ENCODE results near the gene SPATA18. TPM values are rescaled to one million over a fixed set of nuclear protein-coding genes. Genes with fewer than 3 reads are reported as not detected.

The SPATA18 gene
- total and polyA plus RNA-seq, 2 of the 8 experiments (the other 6 are each of a cell fraction or from before 2014, with no cell fraction given): 1.4 to 2.4 TPM

GRCh38 chr4:52135171-52135570, 84.1 kb downstream of the SPATA18 start (continued):
- TF ChIP-seq CHD7 (IDR thresholded peaks at IDR 0.05; ENCODE audit: insufficient replicate concordance, low read length) (no peak), TBP (IDR thresholded peaks at IDR 0.05; ENCODE audit: low read depth, low read length) (no peak), SIN3A (conservative IDR thresholded peaks at IDR 0.05 in 1 of 2, IDR thresholded peaks at IDR 0.05 in 1 of 2; ENCODE audit: low read depth in 1 of 2, low read length in 2 of 2) (no peak), KDM4A (IDR thresholded peaks at IDR 0.05; ENCODE audit: low read depth, low read length, severe bottlenecking) (no peak), PHF8 (conservative IDR thresholded peaks at IDR 0.05; ENCODE audit: low read depth, low read length) (no peak), CBX8 (IDR thresholded peaks at IDR 0.05; ENCODE audit: borderline replicate concordance, low read depth, low read length) (no peak), CREB1 (IDR thresholded peaks at IDR 0.05) (no peak)

All from H1 (cell line).